GM12878 (cell line): ENCODE data around the gene MAFF. TPM values are rescaled to one million over a fixed set of nuclear protein-coding genes. Genes with fewer than 3 reads are reported as not detected.
A peak's percentile ranks its signal among the peaks of the same experiment; 100 is the strongest.

Source experiments
- ATF7 ChIP-seq: fragments of 450-650 bp; IDR thresholded peaks from 2 replicates; pipeline ENCODE4 v1.6.1; 2016; ENCODE audit warnings: low read depth, mild to moderate bottlenecking
- CHD1 ChIP-seq: IDR thresholded peaks from 2 replicates; pipeline ENCODE4 v1.6.1; 2012; ENCODE audit warnings: low read depth, low read length, improper control_type of control experiment
- CTCF ChIP-seq, 3 experiments: IDR thresholded peaks in 2 of 3; conservative IDR thresholded peaks in 1 of 3; 2 replicates each; pipeline ENCODE4 v1.5.1; 2011; ENCODE audit warnings: low read depth in 3 of 3, low read length in 3 of 3, mild to moderate bottlenecking in 3 of 3, control low read depth in 2 of 3, moderate library complexity in 2 of 3, inconsistent platforms in 1 of 3, mixed read lengths in 1 of 3; ENCODE audit not compliant: control insufficient read depth in 2 of 3, insufficient read depth in 1 of 3; ENCODE audit errors: extremely low read depth in 1 of 3
- MAX ChIP-seq: IDR thresholded peaks from 2 replicates; pipeline ENCODE4 v1.6.1; 2012; ENCODE audit warnings: low read depth, low read length, improper control_type of control experiment
- NFYA ChIP-seq: IDR thresholded peaks from 2 replicates; pipeline ENCODE4 v1.6.1; 2011; ENCODE audit warnings: low read depth, mild to moderate bottlenecking, low read length, improper control_type of control experiment, borderline replicate concordance
- NFYB ChIP-seq: IDR thresholded peaks from 2 replicates; pipeline ENCODE4 v1.6.1; 2011; ENCODE audit warnings: low read depth, mild to moderate bottlenecking, low read length, improper control_type of control experiment, moderate library complexity; ENCODE audit not compliant: insufficient read depth
- NR2C2 ChIP-seq: IDR thresholded peaks from 2 replicates; pipeline ENCODE4 v1.6.1; 2011; ENCODE audit warnings: borderline replicate concordance, low read depth; ENCODE audit not compliant: control insufficient read depth, insufficient read length
- NR2F1 ChIP-seq: fragments of 450-650 bp; conservative IDR thresholded peaks from 2 replicates; pipeline ENCODE4 v1.6.1; 2017; ENCODE audit warnings: mild to moderate bottlenecking
- NRF1 ChIP-seq: conservative IDR thresholded peaks from 2 replicates; pipeline ENCODE4 v1.6.1; 2011; ENCODE audit warnings: mild to moderate bottlenecking, low read depth, low read length, improper control_type of control experiment
- PRDM15 ChIP-seq: fragments of 450-650 bp; formaldehyde crosslinking; IDR thresholded peaks from 2 replicates; pipeline ENCODE4 v1.4.0; 2020; ENCODE audit warnings: mild to moderate bottlenecking, moderate library complexity
- RB1 ChIP-seq: fragments of 450-650 bp; formaldehyde crosslinking; IDR thresholded peaks from 2 replicates; pipeline ENCODE4 v1.6.1; 2017; ENCODE audit warnings: mild to moderate bottlenecking, borderline replicate concordance
- SMC3 ChIP-seq: IDR thresholded peaks from 2 replicates; pipeline ENCODE4 v1.6.1; 2011; ENCODE audit warnings: low read length, improper control_type of control experiment, borderline replicate concordance
- ZNF687 ChIP-seq: fragments of 450-650 bp; IDR thresholded peaks from 2 replicates; pipeline ENCODE4 v1.6.1; 2017; ENCODE audit warnings: mild to moderate bottlenecking, moderate library complexity
- polyA plus RNA-seq, 11 experiments: library from polyadenylated mRNA; depleted of rRNA in 4 of 11; unstranded in 6 of 11; stranded (reverse) in 5 of 11; fragments of >200 nt; fragmentation: Nextera tagmentation in 4 of 11; fragmentation: Illumina TruSeq in 1 of 11; extraction: Ambion mirVana in 4 of 11; extraction: Trizol in 1 of 11; gene quantifications; 1 replicate in 1 of 11; 2 replicates in 10 of 11; pipeline versions ENCODE4 v1.2.1 to v1.2.3, GENCODE V29; 2011 to 2016; ENCODE audit warnings: inconsistent platforms in 2 of 11, missing spikeins in 2 of 11, low read depth in 1 of 11
- total RNA-seq, 4 experiments: library from RNA; depleted of rRNA in 3 of 4; stranded (reverse); fragments of >200 nt in 3 of 4; fragmentation: Illumina TruSeq in 1 of 4; extraction: Trizol in 1 of 4; gene quantifications; 2 replicates each; pipeline versions ENCODE4 v1.2.1 to v1.2.3, GENCODE V29; 2013 to 2021

Gene MAFF
- total and polyA plus RNA-seq, 10 of the 15 experiments (the other 5 are each of a cell fraction or from before 2014, with no cell fraction given), result 0.22 to 2.3 (median 0.81) TPM; not detected in 1

GRCh38 chr22:38213990-38214301 is 12.2 kb downstream of the MAFF start (continued):
- TF ChIP-seq PRDM15 (CRISPR knock-in tag) (no peak), SMC3 (no peak), NRF1 (no peak), RB1 (no peak), NR2F1 (0 out of 2 replicates have a peak, but pooled peaks have one; percentile 13), MAX (no peak), ZNF687 (no peak), NFYA (no peak), CHD1 (no peak), NR2C2 (no peak), CTCF (IDR thresholded peaks at IDR 0.05 in 2 of 3, conservative IDR thresholded peaks at IDR 0.05 in 1 of 3; ENCODE audit: control insufficient read depth in 2 of 3, extremely low read depth in 1 of 3, insufficient read depth in 1 of 3, low read depth in 3 of 3, low read length in 3 of 3) (no peak), NFYB (no peak), ATF7 (no peak)
- TF ChIP-seq, all 136 proteins: peak for 8
